Measurements from ENCODE around the gene DNAH3. TPM values are rescaled to one million over a fixed set of nuclear protein-coding genes. Genes with fewer than 3 reads are reported as not detected.

Gene DNAH3
- total and polyA plus RNA-seq, 2 of the 8 experiments (the other 6 are each of a cell fraction or from before 2014, with no cell fraction given), result 0.57 to 0.71 TPM

DNA sequence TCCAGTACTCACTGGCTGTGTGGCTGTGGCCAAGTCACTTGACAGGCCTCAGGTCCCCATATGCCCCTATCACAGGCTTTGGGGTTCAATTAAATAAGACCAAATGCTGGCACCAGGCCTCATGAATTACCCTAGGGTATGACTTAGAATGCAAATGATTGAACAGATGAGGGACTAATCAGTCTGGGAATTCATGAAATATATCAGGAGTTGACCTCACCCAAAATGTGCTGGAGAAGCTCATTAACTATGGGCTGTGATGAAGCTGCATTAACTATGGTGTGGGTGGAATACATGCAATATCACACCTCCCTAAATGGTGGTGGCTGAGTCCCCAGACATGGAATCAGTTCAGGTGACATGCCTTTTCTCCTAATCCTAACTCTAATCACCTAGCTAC, 72.1 kb downstream of the DNAH3 start:
- Histone ChIP-seq H2AK5ac (ENCODE audit: low read depth, low read length) (no peak overlapping the region), H3K79me1 (ENCODE audit: low read depth, low read length) (no peaks in the 10 kb centered on the region), H3K56ac (replicated peaks; ENCODE audit: insufficient read length, low read depth, low read length) (no peak overlapping the region), H3K4me2 (ENCODE audit: insufficient read depth in 1 of 2, low read depth in 2 of 2, low read length in 2 of 2) (no peak overlapping the region), H2BK120ac (replicated peaks; ENCODE audit: low read depth, low read length) (no peak overlapping the region), H4K91ac (replicated peaks; ENCODE audit: insufficient read length, low read length) (no peak overlapping the region), H3K23ac (ENCODE audit: insufficient read length) (no peak overlapping the region), H3K9me3 (ENCODE audit: insufficient read depth in 2 of 2, low read depth in 1 of 2, low read length in 1 of 2) (no peaks in the 10 kb centered on the region), H2BK20ac (ENCODE audit: low read length) (no peak overlapping the region), H3K36me3 (ENCODE audit: control insufficient read depth in 2 of 4, insufficient read depth in 4 of 4, low read length in 3 of 4) (no peaks in the 10 kb centered on the region), H4K5ac (ENCODE audit: insufficient read length, low read depth, low read length) (no peak overlapping the region), H3K14ac (ENCODE audit: insufficient read length) (no peak overlapping the region), H3K4ac (replicated peaks; ENCODE audit: insufficient read length, low read depth, low read length) (no peak overlapping the region), H3K9ac (replicated peaks in 1 of 4; ENCODE audit: extremely low read depth in 1 of 4, low read depth in 3 of 4, low read length in 3 of 4) (no peak overlapping the region), H3K4me1 (replicated peaks in 1 of 4; ENCODE audit: control insufficient read depth in 3 of 4, insufficient read depth in 4 of 4, low read length in 3 of 4) (no peaks in the 10 kb centered on the region), H2BK5ac (ENCODE audit: low read depth, low read length) (no peak overlapping the region), H3K79me2 (ENCODE audit: control insufficient read depth in 1 of 2, insufficient read depth in 2 of 2, low read length in 2 of 2) (no peaks in the 10 kb centered on the region), H3K27me3 (replicated peaks in 1 of 4; ENCODE audit: control insufficient read depth in 3 of 4, extremely low read depth in 1 of 4, insufficient read depth in 3 of 4, low read length in 3 of 4) (no peaks in the 10 kb centered on the region), H3K23me2 (ENCODE audit: low read depth, low read length) (no peaks in the 10 kb centered on the region), H4K8ac (ENCODE audit: extremely low read depth, insufficient read depth, low read length) (no peak overlapping the region), H4K20me1 (replicated peaks in 1 of 2; ENCODE audit: control insufficient read depth in 1 of 2, insufficient read depth in 2 of 2, low read length in 2 of 2) (no peaks in the 10 kb centered on the region), H2BK15ac (ENCODE audit: low read length) (no peak overlapping the region), H3K27ac (ENCODE audit: low read depth, low read length) (no peak overlapping the region), H3K18ac (ENCODE audit: extremely low read depth, low read length) (no peak overlapping the region), H3K4me3 (ENCODE audit: extremely low read depth in 1 of 4, insufficient read depth in 2 of 4, low read depth in 3 of 4, low read length in 4 of 4) (no peak overlapping the region), H2AFZ (ENCODE audit: low read length) (no peak overlapping the region), H2BK12ac (ENCODE audit: low read depth, low read length) (no peak overlapping the region)
- ChIA-PET POLR2A (ENCODE audit: partially characterized antibody) (interaction anchor here (1.6 kb wide), 1 partner anchor 227 kb away, joined by 3 read pairs; no protein-coding TSS in a partner anchor), CTCF (ENCODE audit: partially characterized antibody) (interaction anchor here (11.5 kb wide), 1 partner anchor 231 kb away, joined by 125 read pairs; no protein-coding TSS in a partner anchor)
- no peak for DNase-seq (ENCODE audit: low read depth in 1 of 2, low spot score in 2 of 2)
- no peak for FAIRE-seq
- TF ChIP-seq EZH2 (IDR thresholded peaks at IDR 0.05; ENCODE audit: low read depth, low read length, severe bottlenecking) (no peak), YY1 (IDR thresholded peaks at IDR 0.05; ENCODE audit: low read depth, low read length) (no peak), CTBP2 (IDR thresholded peaks at IDR 0.05; ENCODE audit: borderline replicate concordance, insufficient read depth, insufficient read length, low read length) (no peak), SRF (IDR thresholded peaks at IDR 0.05; ENCODE audit: low read depth, low read length) (no peak)

All from H1 (cell line).